GM19438 (cell line): ENCODE measurements around the gene DIAPH2.

Source experiments
- ATAC-seq: cut with Tn5 transposase; IDR thresholded peaks from one replicate; pipeline ENCODE4 v1.9.1; 2021; ENCODE audit warnings: low read depth; ENCODE audit not compliant: unreplicated experiment

The DIAPH2 gene

DNA sequence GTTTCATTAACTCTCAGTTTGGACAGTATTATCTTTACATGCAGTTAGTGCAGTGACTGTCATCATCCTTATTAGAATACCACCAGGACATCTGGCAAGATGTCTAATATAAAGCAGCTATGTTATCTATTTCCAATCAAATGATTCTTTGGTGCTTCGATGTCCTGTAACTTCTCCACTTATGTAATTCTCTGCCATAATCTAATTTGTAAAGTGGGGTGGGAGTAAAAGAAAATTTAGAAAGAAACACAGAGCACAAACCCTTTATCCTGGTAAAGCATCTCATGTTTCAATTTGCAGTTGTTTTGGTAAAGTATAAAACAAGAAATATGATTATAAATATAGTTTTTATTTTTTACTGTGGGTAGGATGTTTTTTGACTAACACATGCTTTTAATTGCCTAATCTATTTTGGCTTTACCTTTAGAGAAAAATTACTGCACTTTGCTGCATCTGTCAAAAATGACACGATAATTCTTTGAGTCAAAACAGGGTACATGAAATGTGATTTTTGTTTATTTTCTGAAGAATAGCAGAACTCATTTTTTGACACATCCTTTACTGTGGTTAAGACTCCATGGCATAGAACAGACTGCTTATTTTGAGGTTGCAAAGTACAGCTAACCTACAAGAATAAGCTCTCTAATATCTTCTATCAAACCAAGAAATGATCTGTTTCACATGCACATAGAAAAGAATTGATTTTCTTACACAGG is 581.9 kb downstream of the DIAPH2 start:
- ATAC-seq = no peak

- ATAC-seq = no peak
Measured at GRCh38 chrX:97267396-97268181, 582.9 kb downstream of the DIAPH2 start.

GRCh38 chrX:97268182-97268680 is 583.6 kb downstream of the DIAPH2 start:
- ATAC-seq = no peak

DNA sequence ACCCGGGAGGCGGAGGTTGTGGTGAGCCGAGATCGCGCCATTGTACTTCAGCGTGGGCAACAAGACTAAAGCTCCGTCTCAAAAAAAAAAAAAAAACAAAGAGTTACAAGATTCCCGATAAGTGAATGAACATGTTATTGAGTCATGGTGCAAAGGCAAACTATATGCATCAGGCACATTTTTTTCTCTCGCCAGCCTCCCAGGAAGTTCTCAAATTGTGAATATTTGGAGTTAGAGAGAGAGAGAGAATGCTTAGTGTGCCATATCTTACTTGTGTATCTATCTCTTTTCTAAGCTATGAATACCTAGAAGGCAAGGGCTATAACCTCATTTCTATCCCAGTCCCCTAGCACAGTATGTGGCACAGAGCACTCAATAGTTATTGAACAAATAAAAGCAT is 599.9 kb downstream of the DIAPH2 start:
- ATAC-seq = no peak

DNA sequence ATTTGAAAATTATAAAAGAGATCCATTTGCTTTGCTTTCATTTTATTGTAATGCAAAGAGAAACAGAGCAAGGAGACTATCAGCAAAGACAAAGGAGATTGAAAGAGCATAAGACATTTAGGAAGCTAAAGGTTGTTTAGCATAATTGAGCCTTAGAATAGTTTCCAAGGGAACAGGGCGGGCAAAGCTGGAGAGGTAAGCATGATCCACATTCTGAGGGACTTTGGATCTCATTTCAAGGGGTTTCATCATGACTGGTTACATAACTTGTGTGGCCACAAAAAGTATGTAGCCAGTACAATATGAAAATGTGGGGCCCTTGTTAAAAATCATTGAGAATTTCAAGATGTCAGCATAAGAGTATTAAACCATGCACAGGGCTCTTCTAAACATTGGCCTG is 605.6 kb downstream of the DIAPH2 start:
- no peak for ATAC-seq

DNA sequence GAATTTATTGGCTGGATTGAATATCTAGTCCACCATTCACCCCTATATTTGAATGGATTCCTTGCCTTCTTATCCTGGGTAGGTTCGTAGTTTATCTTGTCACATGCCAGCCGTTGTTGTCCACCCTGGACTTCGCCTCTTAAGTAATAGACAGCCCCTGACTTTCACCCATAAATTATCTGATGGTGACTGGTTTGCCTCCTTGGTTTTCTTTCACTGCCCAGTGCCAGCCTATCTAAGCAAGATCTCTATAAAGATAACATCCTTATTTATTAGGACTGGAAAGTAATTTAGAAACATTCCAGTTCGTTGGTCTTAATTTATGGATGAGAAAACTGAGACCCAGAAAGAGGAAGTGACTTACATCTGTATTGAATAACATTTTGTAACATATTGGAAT is 609.4 kb downstream of the DIAPH2 start:
- no peak for ATAC-seq

DNA sequence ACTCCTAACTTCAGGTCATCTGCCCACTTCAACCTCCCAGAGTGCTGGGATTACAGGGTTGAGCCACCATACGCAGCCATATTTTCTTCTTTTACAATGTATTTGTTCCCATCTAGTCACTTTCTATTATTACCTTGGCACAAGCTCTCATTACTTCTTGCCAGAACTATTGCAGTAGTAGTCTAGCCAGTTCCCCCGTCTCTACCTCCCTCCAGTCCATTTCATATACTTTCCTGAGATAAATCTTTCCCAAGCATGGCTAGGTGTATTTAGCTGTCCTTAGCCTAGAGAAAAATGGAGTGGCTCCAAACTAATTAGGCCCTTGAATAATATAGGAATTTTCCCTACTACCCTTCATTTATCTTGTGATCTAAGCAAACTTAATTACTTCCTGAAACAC is 611.3 kb downstream of the DIAPH2 start:
- ATAC-seq = no peak

DNA sequence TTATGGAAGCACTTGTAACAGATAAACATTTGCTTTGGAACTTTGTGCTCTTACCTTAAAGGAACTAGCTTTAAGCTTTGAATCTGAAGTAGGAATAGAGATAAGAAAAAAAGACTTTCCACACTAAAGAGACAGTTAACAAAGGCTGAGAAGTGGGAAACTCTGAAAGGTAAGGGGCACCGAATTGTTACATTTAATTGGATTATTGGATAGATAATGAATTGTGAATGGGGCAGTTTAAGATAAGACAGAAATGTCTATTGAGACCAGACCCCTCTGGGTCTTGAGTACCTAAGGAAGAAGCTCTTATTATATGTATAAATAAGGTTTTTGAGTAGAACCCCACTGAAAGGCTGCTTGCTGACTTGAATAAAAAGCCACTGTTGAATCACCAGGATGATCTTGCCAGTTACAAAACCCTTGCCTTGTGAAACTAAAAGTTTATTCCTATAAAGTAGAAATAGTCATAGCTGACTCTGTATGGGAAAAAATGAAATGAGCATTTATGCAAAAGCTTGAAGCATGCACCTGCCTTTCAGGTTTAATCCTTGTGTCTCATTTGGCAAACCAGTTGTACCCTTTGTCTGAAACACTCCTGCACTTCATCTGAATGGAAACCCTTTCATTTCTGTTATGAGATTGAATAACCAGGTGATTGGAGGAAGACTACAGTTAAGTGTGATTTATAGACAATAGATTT is 622.3 kb downstream of the DIAPH2 start:
- no peak for ATAC-seq

DNA sequence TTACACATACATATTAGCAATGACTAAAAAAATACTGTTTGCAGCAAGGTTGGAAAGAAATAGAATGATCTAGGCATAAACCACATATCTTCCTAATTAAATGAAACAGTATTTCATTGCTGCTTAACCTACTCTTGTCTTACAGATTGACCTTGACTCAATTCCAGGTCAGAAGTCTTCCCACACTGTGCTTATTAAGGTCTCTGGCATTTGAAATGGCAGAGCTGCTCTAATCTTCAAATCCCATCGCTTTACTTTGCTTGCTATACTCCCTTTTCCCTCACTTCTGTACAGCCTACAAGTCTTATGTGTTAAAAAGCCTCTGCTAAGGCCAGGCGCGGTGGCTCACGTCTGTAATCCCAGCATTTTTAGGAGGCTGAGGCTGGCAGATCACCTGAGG is 623.5 kb downstream of the DIAPH2 start:
- ATAC-seq = no peak

DNA sequence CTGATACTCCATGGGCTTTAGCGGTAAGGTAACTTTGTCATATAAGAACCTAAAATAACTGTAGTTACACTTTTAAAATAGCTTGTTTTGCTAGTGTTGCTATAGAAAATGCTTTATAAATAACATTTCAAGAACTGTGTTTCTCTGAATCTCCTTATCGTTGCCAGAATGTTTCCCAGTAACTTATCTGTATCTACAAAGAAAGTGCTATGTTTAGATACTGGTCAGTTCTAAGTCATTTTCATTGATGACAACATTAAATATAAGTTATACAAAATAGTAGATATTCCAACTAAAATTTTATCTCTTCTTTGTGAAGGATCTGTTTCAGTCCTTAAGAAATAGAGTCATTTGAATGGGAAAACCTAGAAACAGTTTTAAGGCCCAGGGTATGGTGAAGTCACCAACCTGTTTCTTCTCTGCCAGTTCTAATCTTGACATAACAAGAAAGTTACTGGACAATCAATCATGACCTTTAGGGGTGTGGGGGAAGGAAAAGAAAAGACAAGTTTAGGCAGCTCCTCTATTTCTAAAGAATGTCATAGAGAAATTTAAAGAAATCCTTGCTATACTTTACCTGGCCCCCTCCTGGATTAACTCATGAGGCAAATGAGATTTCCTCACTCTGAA is 625.0 kb downstream of the DIAPH2 start:
- no peak for ATAC-seq

DNA sequence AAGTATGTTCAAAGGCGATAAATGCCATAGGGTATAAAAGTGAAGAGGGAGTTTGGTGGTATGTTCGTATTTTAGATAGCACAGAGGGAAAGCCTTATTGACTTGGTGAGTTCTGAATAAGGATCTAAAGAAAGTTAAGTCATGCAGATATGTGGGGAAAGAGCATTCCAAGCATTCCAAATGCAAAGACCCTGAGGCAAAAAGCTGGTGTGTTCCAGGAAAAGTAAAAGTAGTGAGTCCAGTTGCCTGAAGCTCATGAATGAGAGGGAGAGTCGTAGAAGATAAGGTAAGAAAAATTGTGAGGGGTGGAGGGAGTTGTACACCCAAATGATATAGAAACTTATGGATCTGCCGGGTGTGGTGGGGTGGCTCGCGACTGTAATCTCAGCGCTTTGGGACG is 625.7 kb downstream of the DIAPH2 start:
- no peak for ATAC-seq

GRCh38 chrX:97311066-97311778 is 626.6 kb downstream of the DIAPH2 start:
- ATAC-seq = no peak

GRCh38 chrX:97314345-97314744 is 629.7 kb downstream of the DIAPH2 start:
- ATAC-seq = no peak

DNA sequence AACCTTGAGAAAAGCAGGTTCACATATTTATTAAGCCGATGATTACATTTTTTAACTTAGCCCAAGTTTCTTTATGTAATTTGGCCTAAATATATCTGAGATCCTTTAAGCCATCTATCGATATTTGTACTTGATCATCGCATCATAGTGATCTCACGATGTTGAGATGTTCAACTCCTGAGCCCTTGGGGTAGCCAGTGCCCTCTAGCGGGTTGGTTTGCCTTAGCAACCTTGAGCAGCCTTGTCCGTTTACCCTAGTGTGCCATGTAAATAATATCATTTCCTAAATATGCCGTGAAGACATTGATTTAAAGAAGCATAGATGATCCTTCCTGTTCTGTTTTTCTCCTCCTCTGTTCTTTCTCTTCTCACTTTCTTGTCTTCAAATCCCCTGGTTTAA is 631.3 kb downstream of the DIAPH2 start:
- ATAC-seq = no peak

DNA sequence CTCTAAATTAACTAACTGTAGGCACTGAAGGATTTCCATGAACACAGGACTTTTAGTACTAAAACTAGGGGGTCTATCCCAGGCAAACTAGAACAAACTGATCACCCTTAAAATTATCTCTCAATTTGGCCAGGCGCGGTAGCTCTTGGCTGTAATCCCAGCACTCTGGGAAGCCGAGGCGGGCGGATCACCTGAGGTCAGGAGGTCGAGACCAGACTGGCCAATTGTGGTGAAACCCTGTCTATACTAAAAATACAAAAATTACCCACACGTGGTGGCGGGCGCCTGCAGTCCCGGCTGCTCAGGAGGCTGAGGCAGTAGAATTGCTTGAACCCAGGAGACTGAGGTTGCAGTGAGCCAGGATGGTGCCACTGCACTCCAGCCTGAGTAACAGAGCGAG is 635.7 kb downstream of the DIAPH2 start:
- no peak for ATAC-seq

- no peak for ATAC-seq
Measured at GRCh38 chrX:97322401-97322800, 637.8 kb downstream of the DIAPH2 start.

- peak; percentile 90 for ATAC-seq
Measured at GRCh38 chrX:97326456-97326855, 641.8 kb downstream of the DIAPH2 start.

DNA sequence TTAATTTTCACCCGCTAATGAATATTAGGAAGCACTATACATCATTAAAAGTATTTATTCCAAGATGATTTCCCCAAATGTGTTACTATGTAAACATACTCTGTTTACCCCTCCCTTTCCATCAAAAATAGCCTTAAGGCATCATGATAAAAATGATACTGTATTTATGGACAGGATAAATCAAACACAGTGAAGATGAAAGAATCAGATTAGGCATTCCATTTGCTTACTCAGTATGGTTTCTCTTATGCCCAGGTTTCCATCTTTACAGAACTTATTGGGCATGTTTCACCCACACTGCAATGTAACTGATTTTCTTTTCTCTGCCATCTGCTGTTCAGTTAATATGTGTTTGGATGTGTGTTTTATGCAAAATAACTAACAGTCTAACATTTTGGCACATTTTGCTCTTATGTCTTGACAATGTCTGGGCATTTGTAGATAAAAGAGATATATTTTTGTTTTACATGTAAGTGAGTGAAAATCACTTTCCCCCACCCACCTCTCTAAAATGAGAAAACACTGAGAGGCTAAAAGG is 644.3 kb downstream of the DIAPH2 start:
- ATAC-seq = no peak

- ATAC-seq = no peak
Measured at GRCh38 chrX:97330151-97330550, 645.5 kb downstream of the DIAPH2 start.

GRCh38 chrX:97332963-97333362 is 648.3 kb downstream of the DIAPH2 start:
- no peak for ATAC-seq
